ENCODE data around the gene CLIP2.
"Not testable (repeated sequence)": the region's sequence is repeated elsewhere in the genome, so short reads cannot be mapped to it uniquely, and the experiment has no call there.

CLIP2 gene

GRCh38 chr7:74360008-74360407 is 70.8 kb downstream of the CLIP2 start:
- FAIRE-seq = no peak
- no peak for DNase-seq (ENCODE audit: extremely low spot score, insufficient read length, low read depth)

- DNase-seq (ENCODE audit: extremely low spot score, insufficient read length, low read depth) (no peak), FAIRE-seq (no peak)
Measured at GRCh38 chr7:74362266-74362665, 73.1 kb downstream of the CLIP2 start.

- no peak for FAIRE-seq
Measured at GRCh38 chr7:74364061-74364460, 74.9 kb downstream of the CLIP2 start.

GRCh38 chr7:74365322-74366022 is 76.3 kb downstream of the CLIP2 start:
- FAIRE-seq = no peak

More at GRCh38 chr7:74364061-74364460, 74.9 kb downstream of the CLIP2 start:
- no peak for DNase-seq (ENCODE audit: extremely low spot score, insufficient read length, low read depth)

GRCh38 chr7:74371381-74372341 is 82.5 kb downstream of the CLIP2 start:
- DNase-seq (ENCODE audit: extremely low spot score, insufficient read length, low read depth) (no peak), FAIRE-seq (peak; percentile 29)

More at GRCh38 chr7:74365322-74366022, 76.3 kb downstream of the CLIP2 start:
- no peak for DNase-seq (ENCODE audit: extremely low spot score, insufficient read length, low read depth)

- DNase-seq (ENCODE audit: extremely low spot score, insufficient read length, low read depth) (no peak), FAIRE-seq (no peak)
Measured at GRCh38 chr7:74372511-74373111, 83.4 kb downstream of the CLIP2 start.

GRCh38 chr7:74373536-74373935 is 84.3 kb downstream of the CLIP2 start:
- DNase-seq (ENCODE audit: extremely low spot score, insufficient read length, low read depth) (no peak), FAIRE-seq (no peak)

- no peak for FAIRE-seq
Measured at GRCh38 chr7:74375726-74376220, 86.6 kb downstream of the CLIP2 start.

GRCh38 chr7:74376256-74377036 is 87.2 kb downstream of the CLIP2 start:
- FAIRE-seq (no peak), DNase-seq (ENCODE audit: extremely low spot score, insufficient read length, low read depth) (no peak)

More at GRCh38 chr7:74375726-74376220, 86.6 kb downstream of the CLIP2 start:
- DNase-seq (ENCODE audit: extremely low spot score, insufficient read length, low read depth) = no peak

- FAIRE-seq (no peak), DNase-seq (ENCODE audit: extremely low spot score, insufficient read length, low read depth) (no peak)
Measured at GRCh38 chr7:74379938-74380337, 90.7 kb downstream of the CLIP2 start.

- no peak for DNase-seq (ENCODE audit: extremely low spot score, insufficient read length, low read depth)
- no peak for FAIRE-seq
Measured at GRCh38 chr7:74380720-74381119, 91.5 kb downstream of the CLIP2 start.

GRCh38 chr7:74384086-74384485 is 94.9 kb downstream of the CLIP2 start:
- not testable (repeated sequence) for FAIRE-seq; DNase-seq (ENCODE audit: extremely low spot score, insufficient read length, low read depth)

GRCh38 chr7:74384854-74385253 is 95.6 kb downstream of the CLIP2 start:
- FAIRE-seq; DNase-seq (ENCODE audit: extremely low spot score, insufficient read length, low read depth): not testable (repeated sequence)

GRCh38 chr7:74387606-74388005 is 98.4 kb downstream of the CLIP2 start:
- DNase-seq (ENCODE audit: extremely low spot score, insufficient read length, low read depth) (no peak), FAIRE-seq (no peak)

GRCh38 chr7:74388880-74389415 is 99.7 kb downstream of the CLIP2 start:
- no peak for FAIRE-seq
- DNase-seq (ENCODE audit: extremely low spot score, insufficient read length, low read depth) = no peak

GRCh38 chr7:74393722-74394121 is 104.5 kb downstream of the CLIP2 start:
- not testable (repeated sequence) for FAIRE-seq; DNase-seq (ENCODE audit: extremely low spot score, insufficient read length, low read depth)

- not testable (repeated sequence) for DNase-seq (ENCODE audit: extremely low spot score, insufficient read length, low read depth); FAIRE-seq
Measured at GRCh38 chr7:74394601-74395000, 105.4 kb downstream of the CLIP2 start.

- FAIRE-seq = no peak
- no peak for DNase-seq (ENCODE audit: extremely low spot score, insufficient read length, low read depth)
Measured at GRCh38 chr7:74395745-74396311, 106.6 kb downstream of the CLIP2 start.

- FAIRE-seq = no peak
- no peak for DNase-seq (ENCODE audit: extremely low spot score, insufficient read length, low read depth)
Measured at GRCh38 chr7:74396993-74397392, 107.8 kb downstream of the CLIP2 start.

All from GM18507 (cell line).